Amniotic epithelial cell (primary cell): Measurements from ENCODE around the gene ERGIC1.

ENCODE experiments used
- DNase-seq: peaks from one replicate; pipeline ENCODE4 v3.0.0-alpha.2; 2010; ENCODE audit warnings: low read depth

ERGIC1 gene

DNA sequence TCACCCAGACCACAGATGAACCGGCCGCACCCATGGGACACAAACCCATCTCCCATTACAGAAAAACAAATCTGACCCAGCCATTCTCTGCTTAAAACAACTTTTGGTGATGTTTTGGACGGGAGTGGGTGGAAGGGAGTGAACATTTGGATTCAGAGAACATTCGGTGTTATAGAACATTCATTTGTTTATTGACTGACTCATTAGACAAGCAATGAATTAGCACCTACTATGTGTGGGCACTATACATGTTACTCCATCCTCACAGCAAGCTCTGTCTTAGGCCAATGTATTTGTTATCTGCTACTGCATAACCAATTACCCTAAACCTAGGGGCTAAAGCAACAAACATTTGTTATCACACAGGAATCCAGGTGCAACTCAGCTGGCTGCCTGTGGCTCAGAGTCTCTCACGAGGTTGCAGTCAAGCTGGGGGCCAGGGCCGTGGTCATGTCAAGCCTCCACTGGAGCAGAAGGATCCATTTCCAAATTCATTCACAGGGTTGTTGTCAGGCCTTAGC is 5.1 kb upstream of the ERGIC1 start:
- no peak for DNase-seq

- DNase-seq: no peak
Observed at GRCh38 chr5:172830275-172830799, 3.7 kb upstream of the ERGIC1 start.

DNA sequence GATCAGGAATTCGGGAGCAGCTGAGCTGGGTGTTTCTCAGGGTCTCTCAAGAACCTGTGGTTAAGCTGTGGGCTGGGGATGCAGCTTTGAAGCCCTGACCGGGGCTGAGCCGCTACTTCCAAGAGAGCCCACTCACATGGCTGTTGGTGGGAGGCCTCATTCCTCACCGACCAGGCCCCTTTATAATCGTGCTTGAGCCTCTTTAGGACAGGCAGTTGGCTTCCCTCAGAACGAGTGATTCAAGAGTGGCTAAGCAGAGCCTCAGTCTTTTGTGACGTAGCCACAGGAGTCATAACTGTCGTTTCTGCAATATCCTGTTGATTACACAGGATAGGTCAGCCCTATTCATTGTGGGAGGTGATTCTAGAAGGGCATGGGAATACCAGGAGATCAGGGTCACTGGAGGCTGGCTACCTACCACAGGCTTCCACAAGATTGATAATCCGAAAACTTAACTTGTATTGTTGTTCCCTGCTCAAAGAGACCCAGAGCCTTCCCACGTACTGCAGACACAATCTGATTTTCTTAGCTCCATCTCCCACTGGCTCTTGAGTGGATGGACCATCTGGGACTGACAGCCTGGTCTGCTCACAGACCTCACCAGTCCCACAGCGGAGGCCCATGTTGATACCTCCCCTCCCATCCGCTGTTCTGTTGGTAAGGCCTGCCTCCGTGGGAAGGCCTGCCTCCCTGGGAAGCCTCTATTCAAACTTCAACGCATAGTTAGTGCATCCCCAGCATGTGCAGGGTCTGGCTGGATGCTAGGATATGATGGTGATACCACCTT is 3.0 kb upstream of the ERGIC1 start:
- DNase-seq: peak; percentile 99

- no peak for DNase-seq
Observed at GRCh38 chr5:172832383-172833315, 1.4 kb upstream of the ERGIC1 start.

- DNase-seq: no peak
Observed at GRCh38 chr5:172833372-172833685, 722 bp upstream of the ERGIC1 start.

DNA sequence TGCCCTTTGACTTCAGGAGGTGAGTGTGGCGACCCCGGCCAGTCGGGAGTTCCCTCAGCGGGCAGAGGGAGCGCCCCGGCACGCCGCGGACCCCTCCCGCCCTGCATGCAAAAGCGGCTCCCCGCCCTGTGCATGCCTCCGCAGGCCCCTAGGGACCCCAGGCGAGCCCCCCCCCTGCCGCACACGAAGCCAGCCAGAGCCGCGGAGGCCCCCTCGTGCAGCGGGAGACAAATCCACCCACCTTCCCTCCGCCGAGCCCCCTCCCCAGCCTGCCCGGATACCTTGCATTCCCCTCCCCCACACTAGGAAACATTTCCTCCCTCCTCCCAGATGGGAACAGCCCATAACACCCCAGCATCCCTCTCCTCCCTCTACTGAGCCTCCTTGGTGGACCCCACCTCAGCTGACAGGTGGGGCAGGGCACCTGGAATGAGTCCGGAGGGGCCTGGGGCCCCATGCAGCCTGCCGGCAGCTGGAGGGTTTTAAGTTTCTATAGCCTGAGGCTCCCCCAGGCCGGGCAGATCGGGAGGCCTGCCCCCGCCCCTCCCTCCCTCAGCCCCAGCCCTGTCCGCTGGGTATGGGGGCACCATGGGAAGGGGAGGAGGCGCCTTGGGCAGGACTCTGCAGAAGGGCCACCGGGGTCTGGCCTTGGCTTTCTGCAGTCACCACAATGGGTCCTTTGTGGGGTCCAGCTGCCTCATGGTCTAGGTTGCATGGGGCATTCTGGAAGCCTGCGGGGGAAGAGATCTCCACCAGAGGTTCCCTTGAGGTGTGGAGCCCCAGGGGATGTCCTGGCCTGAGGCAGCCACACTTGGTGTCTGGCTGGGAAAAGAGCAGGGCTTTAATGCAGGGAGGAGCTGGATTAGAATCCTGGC is 601 bp downstream of the ERGIC1 start:
- DNase-seq: no peak

- DNase-seq: no peak
Observed at GRCh38 chr5:172835290-172835993, 1.4 kb downstream of the ERGIC1 start.

DNA sequence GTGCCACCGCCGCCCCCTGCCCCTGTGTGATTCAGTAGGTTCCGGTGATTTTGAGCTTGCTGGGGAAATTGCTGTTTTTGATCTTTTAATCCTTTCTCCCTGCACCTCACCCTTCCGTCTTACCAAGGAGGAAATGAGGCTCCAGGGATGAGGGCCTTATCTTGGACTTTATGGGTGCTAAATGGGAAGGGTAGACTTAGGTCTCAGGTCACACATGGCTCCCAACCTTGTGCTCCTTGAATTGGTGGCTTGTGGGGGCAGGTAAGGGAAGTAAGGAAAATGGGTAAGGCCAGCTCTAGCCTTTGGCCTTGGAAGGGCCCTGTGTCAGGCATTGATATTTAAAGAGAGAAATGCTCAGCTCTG is 1.9 kb downstream of the ERGIC1 start:
- DNase-seq: no peak

- no peak for DNase-seq
Observed at GRCh38 chr5:172837640-172838039, 3.6 kb downstream of the ERGIC1 start.

DNA sequence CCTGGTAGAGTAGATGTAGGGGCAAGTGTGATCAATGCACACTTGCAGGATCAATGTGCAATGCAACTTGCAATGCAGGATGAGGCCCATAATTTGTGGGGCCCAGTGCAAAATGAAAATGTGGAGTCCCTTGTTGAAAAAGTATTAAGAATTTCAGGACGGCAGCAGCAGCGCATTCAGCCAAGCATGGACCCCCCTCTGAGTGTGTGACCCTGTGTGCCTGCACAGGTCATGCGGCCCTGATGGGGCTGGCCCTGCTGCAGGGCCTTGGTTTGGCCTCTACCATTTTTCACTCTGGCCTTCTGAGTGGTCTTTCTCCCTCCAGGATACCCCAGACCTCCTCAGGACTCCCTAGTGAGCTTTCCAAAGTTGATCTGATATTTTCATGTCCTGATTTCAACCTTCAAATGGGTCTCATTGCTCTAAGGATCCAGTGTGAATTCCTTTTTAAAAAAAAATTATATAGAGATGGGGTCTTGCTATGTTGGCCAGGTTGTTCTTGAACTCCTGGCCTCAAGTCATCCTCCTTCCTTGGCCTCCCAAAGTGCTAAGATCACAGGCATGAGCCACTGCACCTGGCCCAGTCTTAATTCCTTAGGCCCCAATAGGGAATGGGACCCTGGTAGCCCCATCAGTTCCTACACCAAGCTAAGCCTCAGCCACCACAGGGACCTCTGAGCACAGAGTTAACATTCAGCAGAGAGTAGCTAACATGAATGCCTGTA is 4.3 kb downstream of the ERGIC1 start:
- no peak for DNase-seq

- no peak for DNase-seq
Observed at GRCh38 chr5:172839669-172840431, 5.8 kb downstream of the ERGIC1 start.

GRCh38 chr5:172840432-172841154 is 6.5 kb downstream of the ERGIC1 start:
- DNase-seq: no peak

GRCh38 chr5:172841256-172841655 is 7.2 kb downstream of the ERGIC1 start:
- DNase-seq: no peak

DNA sequence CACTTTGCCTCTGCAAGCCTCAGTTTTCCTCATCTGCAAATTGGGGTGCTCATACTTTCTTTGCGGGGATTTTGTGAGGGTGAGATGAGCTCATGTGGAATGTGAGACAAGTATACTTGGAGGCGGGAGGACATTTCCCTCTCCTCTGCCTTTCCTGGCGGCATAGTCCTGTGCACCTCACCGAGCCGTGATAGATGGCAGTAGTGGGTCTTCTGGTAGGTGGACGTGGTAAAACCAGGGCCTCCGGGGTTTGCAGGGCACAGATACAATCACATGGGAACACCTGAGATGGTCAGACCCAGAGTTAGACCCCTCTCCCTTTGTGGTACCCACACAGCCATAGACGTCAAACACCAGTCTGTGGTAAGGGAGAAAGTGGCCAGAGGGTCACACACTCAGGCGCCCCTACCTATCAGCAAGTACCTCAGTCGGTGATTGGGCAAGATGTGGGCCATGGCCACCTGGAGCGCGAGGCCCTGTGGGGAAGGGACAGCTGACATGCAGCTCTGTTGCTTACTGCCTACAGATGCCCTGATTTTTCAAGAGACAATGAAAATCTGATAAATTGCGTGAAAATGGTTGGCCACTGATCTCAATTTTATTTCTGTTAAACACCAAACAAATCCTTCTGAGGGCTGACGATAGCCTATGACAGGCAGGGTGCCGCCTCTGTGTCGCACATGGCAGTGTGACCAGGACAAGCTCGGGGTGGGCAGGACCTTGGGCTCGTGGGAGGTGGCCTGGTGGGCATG is 9.9 kb downstream of the ERGIC1 start:
- DNase-seq: no peak

GRCh38 chr5:172844577-172844838 is 10.5 kb downstream of the ERGIC1 start:
- DNase-seq: no peak

GRCh38 chr5:172845154-172845553 is 11.1 kb downstream of the ERGIC1 start:
- no peak for DNase-seq

DNA sequence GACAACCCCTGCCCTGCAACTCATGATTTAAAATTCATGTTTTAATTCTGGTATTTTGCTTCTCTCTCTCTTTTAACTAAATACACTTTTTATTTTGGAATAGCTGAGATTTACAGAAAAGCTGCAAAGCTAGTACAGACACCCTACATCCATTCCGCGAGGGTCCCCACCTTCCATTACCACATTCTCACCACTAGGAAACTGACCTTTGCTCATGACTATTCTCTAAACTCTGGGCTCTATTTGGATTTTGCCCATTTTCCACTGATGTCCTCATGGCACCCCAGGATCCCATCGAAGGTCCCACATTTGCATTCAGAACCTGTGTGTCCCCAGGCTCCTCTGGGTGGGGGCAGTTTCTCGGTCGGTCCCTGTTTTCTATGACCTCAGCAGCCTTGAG is 11.5 kb downstream of the ERGIC1 start:
- no peak for DNase-seq

- no peak for DNase-seq
Observed at GRCh38 chr5:172846249-172846648, 12.2 kb downstream of the ERGIC1 start.

DNA sequence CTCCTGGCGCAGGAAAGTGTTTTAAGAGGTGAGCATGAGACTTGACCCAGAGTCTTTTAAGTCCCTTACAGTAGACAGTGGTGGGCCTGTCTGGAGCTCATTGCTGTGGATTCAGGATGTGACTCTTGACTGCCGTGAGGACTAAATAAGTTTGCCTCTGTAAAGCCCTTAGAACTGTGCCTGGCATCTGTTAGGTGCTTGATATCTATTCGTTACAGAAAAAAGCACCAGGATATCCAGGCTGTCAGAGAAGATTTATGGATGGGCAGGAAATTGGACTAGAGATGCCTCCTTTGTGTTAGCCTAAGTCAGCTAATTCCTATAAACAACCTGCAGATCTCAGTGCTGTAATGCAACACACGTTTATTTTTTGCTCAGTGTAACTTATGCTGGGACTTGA is 12.6 kb downstream of the ERGIC1 start:
- DNase-seq: no peak
